Left lung (tissue), 10 donors: ENCODE results near the gene PTPRN2. TPM values are rescaled to one million over a fixed set of nuclear protein-coding genes. Genes with fewer than 3 reads are reported as not detected.

Source experiments
- ATAC-seq: fragments of 200-7000 bp; cut with Tn5 transposase; one replicate; pipeline ENCODE4 v1.9.1; 2020; ENCODE audit warnings: moderate library complexity
- DNase-seq, 4 donors: peaks; one replicate each; pipeline ENCODE4 v3.0.0-alpha.2; 2013 to 2020
- H3K27ac ChIP-seq, 2 donors: fragments of 200-600 bp; sonication (generic) in 1 of 2; one replicate each; pipeline versions ENCODE4 v1.5.0 to v1.8.0; 2020 to 2021
- H3K27me3 ChIP-seq, 2 donors: fragments of 200-600 bp; sonication (generic) in 1 of 2; one replicate each; pipeline versions ENCODE4 v1.5.0 to v1.8.0; 2020 to 2021
- H3K36me3 ChIP-seq, 2 donors: fragments of 200-600 bp; sonication (generic) in 1 of 2; one replicate each; pipeline versions ENCODE4 v1.5.0 to v1.8.0; 2020 to 2021
- H3K4me1 ChIP-seq, 2 donors: fragments of 200-600 bp; one replicate each; pipeline ENCODE4 v1.8.0; 2021
- H3K4me3 ChIP-seq, 2 donors: fragments of 200-600 bp; sonication (generic) in 1 of 2; one replicate each; pipeline versions ENCODE4 v1.5.0 to v1.8.0; 2020 to 2021; ENCODE audit warnings: mild to moderate bottlenecking in 1 of 2
- H3K9me3 ChIP-seq, 2 donors: fragments of 200-600 bp; sonication (generic) in 1 of 2; one replicate each; pipeline versions ENCODE4 v1.5.0 to v1.8.0; 2020 to 2021
- CTCF ChIP-seq, 2 donors: fragments of 200-600 bp; sonication (generic) in 1 of 2; IDR thresholded peaks; one replicate each; pipeline versions ENCODE4 v1.5.0 to v1.8.0; 2021; ENCODE audit warnings: antibody characterized with exemption in 2 of 2
- intact Hi-C, 2 donors: fragments of 100-400 bp; cut with DNase I; formaldehyde crosslinking; loops; one replicate each; pipeline versions ENCODE4 v1.11.2 to v1.14.2; 2022
- polyA plus RNA-seq, 6 donors: library from polyadenylated mRNA; unstranded; fragments of 120-200 nt; gene quantifications; one replicate each; pipeline ENCODE4 v1.2.1, GENCODE V29; 2013; ENCODE audit not compliant: insufficient read length in 6 of 6
- total RNA-seq, 2 donors: library from RNA; stranded (reverse); fragmentation: NEBNext Ultra II Directional; extraction: Animal tissue kit (Norgen Biotek cat#: 25700); gene quantifications; one replicate each; pipeline ENCODE4 v1.2.1, GENCODE V29; 2021
- donor health status: DM: no; HTN: yes; CAD: no.
- donor health status: DM: no; HTN: no; CAD: no.

Gene PTPRN2
- total and polyA plus RNA-seq, 8 donors: 4.0 to 7.8 (median 6.8) TPM

- TF ChIP-seq CTCF (IDR thresholded peaks at IDR 0.05): no peak
- no peaks in the 10 kb centered on the region for H3K4me1 ChIP-seq
- ATAC-seq (no peak), DNase-seq (peak in 1 of 4 donors; percentile 20)
- no peaks in the 10 kb centered on the region for H3K36me3 ChIP-seq
- intact Hi-C loops: no loop called here
- H3K4me3 ChIP-seq: no peak overlapping the region
- no peaks in the 10 kb centered on the region for H3K27me3 ChIP-seq
- H3K27ac ChIP-seq: no peak overlapping the region
- H3K9me3 ChIP-seq: peaks cover 0 to 16% of the 10 kb centered on the region in 2 donors
Measured at GRCh38 chr7:158251061-158251965, 336.3 kb downstream of the PTPRN2 start.

GRCh38 chr7:158249692-158250091, 337.9 kb downstream of the PTPRN2 start:
- Histone ChIP-seq H3K36me3 (no peaks in the 10 kb centered on the region), H3K9me3 (peaks cover 0 to 19% of the 10 kb centered on the region in 2 donors), H3K27me3 (no peaks in the 10 kb centered on the region), H3K27ac (no peak overlapping the region), H3K4me3 (no peak overlapping the region), H3K4me1 (no peaks in the 10 kb centered on the region)
- ATAC-seq (no peak), DNase-seq (peak in 1 of 4 donors; percentile 50)
- intact Hi-C loops: no loop called here
- TF ChIP-seq CTCF (IDR thresholded peaks at IDR 0.05): no peak

GRCh38 chr7:158248816-158249215, 338.8 kb downstream of the PTPRN2 start:
- H3K27ac ChIP-seq: no peak overlapping the region
- H3K9me3 ChIP-seq: peaks cover 0 to 19% of the 10 kb centered on the region in 2 donors
- no peak overlapping the region for H3K4me3 ChIP-seq
- no peaks in the 10 kb centered on the region for H3K36me3 ChIP-seq
- TF ChIP-seq CTCF (IDR thresholded peaks at IDR 0.05): no peak
- intact Hi-C loops: no loop called here
- DNase-seq (no peak), ATAC-seq (no peak)
- no peaks in the 10 kb centered on the region for H3K4me1 ChIP-seq
- H3K27me3 ChIP-seq: no peaks in the 10 kb centered on the region

- Histone ChIP-seq H3K27me3 (no peaks in the 10 kb centered on the region), H3K9me3 (peaks cover 0 to 14% of the 10 kb centered on the region in 2 donors), H3K4me3 (no peak overlapping the region), H3K36me3 (no peaks in the 10 kb centered on the region), H3K4me1 (no peaks in the 10 kb centered on the region), H3K27ac (no peak overlapping the region)
- DNase-seq (peak in 1 of 4 donors; percentile 14), ATAC-seq (no peak)
- intact Hi-C loops: no loop called here
- TF ChIP-seq CTCF (IDR thresholded peaks at IDR 0.05): no peak
Measured at GRCh38 chr7:158247758-158248487, 339.7 kb downstream of the PTPRN2 start.
